ENCODE results near the gene DPCD.
A peak's percentile ranks its signal among the peaks of the same experiment; 100 is the strongest.
"Not testable (repeated sequence)": the region's sequence is repeated elsewhere in the genome, so short reads cannot be mapped to it uniquely, and the experiment has no call there.

Gene DPCD

GRCh38 chr10:101585841-101586240 lies 2.3 kb upstream of the DPCD start:
- DNase-seq (ENCODE audit: low spot score) = no peak

DNA sequence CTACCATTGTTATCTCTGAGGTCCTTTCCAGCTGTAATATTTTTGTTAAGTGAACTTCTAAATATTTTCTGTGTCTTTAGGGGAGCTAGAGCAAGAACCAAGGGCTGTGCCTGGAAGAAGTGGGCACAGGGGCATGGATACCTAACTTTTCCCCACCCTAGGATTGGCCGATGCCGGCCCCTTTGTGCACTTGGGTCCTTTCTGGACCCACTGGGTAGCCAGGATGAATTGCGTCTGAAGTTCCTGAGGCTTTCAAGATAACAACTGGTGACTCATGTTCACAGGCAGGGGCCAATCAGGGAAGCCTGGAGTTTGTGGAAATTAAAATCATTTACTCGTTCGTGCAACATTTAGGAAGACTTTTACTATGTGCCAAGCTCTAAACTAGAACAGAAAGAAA lies 758 bp downstream of the DPCD start:
- peak; percentile 67 for DNase-seq (ENCODE audit: low spot score)

DNA sequence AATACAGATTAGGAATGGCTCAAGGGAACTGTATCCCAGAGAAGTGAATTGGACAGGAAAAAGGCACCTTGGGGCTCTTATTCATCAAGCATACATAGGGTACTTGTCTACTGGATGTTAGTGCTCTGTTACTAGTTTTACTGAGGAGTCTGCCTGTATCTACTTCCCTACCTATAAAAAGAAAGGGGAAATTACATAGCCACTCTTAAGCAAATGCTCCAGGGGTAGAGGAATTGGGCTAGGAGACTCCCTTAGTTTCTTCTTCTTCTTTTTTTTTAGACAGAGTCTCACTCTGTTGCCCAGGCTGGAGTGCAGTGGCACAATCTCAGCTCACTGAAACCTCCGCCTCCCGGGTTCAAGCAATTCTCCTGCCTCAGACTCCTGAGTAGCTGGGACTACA lies 5.2 kb downstream of the DPCD start:
- not testable (repeated sequence) for DNase-seq (ENCODE audit: low spot score)

- no peak for DNase-seq (ENCODE audit: low spot score)
Measured at GRCh38 chr10:101595591-101596433, 7.7 kb downstream of the DPCD start.

DNA sequence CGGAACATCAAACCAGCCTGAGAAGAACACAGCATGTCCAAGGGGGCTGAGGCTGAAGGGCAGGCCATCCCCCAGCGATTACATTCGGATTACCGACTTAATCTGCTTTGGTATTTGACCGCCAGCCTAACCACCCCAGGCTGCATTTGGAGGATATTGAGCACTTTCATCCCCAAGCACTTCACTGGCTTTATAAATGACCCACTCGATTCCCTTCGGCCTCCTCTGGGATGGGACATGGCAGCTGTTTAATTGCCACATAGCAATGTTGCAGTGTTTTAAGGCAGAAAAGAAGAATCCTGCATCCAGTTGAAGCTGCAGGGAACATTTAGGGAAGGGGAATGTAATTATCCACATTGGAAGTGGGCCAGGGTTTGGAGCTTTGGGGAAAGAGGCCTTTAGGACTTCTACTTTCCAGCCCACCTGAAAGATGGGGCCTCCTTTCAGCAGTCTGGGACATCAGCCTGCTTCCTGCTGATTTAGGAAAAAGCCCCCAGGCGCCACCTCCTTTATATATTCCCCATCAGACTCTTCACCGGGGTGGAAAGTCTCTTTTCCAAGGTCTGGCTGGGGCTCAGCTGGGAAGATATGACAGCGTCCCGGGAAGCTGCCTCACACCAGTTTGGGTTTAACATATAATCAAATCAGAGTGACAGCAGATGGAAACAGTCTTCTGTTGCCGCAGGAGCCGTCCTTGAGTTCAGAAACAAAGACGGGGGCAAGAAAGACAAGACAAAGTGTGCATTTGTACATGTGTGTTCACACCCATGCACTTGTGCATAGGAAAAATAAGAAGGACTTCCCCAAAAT lies 9.2 kb downstream of the DPCD start:
- DNase-seq (ENCODE audit: low spot score) = no peak

- DNase-seq (ENCODE audit: low spot score) = peak; percentile 60
Measured at GRCh38 chr10:101601541-101601940, 13.4 kb downstream of the DPCD start.

- peak; percentile 88 for DNase-seq (ENCODE audit: low spot score)
Measured at GRCh38 chr10:101602761-101603398, 14.8 kb downstream of the DPCD start.

GRCh38 chr10:101607124-101607523 lies 19.0 kb downstream of the DPCD start:
- DNase-seq (ENCODE audit: low spot score) = no peak

DNA sequence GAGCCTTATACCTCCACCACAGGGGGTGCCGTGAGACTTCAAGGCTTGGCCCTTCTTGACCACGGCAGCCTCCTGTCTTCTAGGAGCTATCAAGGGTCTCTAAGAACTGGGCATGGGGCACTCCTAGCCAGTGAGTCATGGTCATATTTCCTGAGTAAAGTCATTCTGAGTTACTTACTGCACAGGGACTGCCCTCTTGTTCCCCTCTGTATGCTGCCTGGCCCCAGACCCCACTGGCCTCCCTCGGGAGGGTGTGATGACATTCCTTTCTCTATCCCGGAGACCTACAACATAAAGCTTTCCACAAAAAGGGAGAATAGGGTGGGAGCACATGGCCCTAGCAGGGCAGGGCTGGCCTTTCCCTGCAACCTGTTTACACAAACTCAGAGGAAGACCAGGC lies 21.4 kb downstream of the DPCD start:
- no peak for DNase-seq (ENCODE audit: low spot score)

DNA sequence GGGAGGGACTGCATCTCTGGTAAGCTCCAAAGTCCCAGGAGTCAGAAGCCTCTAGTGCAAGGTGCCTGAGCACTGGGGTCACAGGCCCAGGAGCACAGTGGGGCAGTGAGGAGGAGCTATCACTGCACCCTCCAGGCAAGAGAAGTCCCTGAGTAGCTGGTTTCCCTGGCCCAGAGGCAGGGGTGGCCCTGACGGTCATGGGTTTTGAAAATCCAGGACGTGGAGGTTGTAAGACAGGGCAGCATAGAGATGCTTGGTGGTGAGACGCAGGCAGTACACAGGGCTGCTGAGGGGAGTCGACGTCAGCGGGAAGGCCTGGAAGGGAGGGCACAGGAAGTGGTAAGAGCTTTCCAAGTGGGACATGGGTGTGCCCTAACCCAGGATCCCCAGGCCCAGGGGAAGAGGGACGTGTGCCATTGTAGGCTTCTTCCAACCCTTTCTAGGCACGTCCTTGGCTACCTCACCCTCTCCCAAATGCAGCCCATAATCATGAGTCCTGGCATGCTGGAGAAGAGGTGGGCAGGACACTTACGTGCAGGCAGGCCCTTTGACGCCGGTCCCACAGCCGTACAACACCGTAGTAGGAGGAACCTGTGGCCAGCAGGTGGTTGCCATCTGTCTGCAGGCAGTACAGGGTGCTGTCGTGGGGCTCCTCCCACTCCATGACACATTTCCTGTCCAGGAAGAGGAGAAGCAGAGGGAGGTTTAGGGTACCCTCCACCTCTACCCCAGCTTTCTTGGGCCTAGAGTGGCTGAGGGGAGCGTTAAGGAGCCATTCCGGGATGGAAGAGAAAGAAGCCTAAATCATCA lies 23.2 kb downstream of the DPCD start:
- DNase-seq (ENCODE audit: low spot score) = no peak

- no peak for DNase-seq (ENCODE audit: low spot score)
Measured at GRCh38 chr10:101612086-101612485, 24.0 kb downstream of the DPCD start.

- DNase-seq (ENCODE audit: low spot score) = no peak
Measured at GRCh38 chr10:101612872-101613271, 24.8 kb downstream of the DPCD start.

- no peak for DNase-seq (ENCODE audit: low spot score)
Measured at GRCh38 chr10:101613646-101614045, 25.5 kb downstream of the DPCD start.

DNA sequence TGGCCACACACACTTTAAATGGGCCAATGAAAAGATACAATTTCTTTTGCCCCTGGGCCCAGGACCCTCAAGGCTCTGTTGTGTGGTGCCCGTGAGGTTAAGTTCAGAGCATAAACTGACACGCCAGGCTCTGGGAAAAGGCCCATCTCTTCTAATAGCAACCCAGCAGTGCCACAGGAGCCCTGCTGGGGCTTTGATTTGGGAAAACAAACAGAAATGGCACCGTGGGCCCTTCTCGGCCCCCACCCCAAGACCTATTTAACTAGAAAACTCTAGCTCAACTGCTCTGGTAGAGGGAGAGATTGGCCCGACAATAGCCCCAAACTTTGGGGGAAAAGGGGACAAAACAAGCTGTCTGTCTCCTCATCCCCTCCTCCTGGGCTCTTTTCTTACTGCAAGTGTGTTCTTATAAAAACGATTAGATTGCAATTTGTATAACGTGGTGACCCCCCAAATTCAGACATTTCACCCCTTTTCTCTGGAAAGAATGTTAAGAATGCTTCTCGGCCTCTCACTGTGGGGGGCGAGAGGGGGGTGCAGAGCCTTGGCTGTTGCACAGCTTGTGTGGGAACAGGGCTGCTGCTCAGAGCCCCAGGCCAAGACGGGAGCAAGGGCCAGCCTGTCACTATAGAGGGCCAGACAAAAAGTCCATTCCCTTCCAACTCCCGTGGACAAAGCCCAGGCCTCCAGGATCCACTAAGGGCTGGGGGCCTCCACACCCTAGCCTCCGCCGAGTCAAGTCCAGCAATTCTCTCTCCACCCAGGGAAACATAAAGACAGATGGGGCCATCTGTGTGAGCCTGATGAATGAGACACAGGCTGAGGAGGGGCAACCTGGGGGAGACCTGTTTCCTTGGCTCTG lies 26.8 kb downstream of the DPCD start:
- DNase-seq (ENCODE audit: low spot score) = no peak

- DNase-seq (ENCODE audit: low spot score) = no peak
Measured at GRCh38 chr10:101615525-101616116, 27.5 kb downstream of the DPCD start.

- no peak for DNase-seq (ENCODE audit: low spot score)
Measured at GRCh38 chr10:101616415-101617101, 28.4 kb downstream of the DPCD start.

DNA sequence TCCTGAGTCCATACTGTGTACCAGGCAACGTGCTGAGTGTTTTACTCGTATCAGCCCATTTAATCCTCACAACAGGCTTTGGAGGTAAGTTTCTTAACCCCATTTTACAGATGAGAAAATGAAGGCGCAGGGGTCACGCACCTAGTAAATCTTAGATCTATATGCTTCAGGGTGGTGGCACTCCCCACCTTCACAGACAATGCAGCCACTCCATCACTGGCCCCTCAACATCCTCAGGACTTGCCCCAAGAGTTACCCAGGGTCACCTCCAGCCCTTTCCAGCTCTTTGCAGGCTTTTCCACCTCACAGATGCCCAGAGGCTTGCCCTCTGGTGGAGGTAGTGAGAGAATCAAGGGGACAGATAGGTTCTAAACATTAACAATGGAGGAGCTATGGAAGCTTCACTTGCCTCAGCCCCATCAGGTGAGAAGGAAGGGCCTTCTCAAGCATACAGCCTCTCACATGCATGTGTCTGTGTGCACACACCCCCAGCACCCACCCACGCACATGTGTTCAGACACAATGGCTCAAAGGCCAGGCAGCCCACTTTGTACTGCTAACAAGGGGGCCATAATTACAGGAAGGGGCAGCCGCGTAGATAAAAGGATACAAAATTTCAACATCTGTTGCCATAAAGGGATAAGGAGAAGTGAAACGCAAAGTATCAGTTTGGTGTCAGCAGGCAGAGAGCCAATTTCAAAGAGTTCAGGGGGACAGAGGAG lies 29.1 kb downstream of the DPCD start:
- DNase-seq (ENCODE audit: low spot score) = no peak

DNA sequence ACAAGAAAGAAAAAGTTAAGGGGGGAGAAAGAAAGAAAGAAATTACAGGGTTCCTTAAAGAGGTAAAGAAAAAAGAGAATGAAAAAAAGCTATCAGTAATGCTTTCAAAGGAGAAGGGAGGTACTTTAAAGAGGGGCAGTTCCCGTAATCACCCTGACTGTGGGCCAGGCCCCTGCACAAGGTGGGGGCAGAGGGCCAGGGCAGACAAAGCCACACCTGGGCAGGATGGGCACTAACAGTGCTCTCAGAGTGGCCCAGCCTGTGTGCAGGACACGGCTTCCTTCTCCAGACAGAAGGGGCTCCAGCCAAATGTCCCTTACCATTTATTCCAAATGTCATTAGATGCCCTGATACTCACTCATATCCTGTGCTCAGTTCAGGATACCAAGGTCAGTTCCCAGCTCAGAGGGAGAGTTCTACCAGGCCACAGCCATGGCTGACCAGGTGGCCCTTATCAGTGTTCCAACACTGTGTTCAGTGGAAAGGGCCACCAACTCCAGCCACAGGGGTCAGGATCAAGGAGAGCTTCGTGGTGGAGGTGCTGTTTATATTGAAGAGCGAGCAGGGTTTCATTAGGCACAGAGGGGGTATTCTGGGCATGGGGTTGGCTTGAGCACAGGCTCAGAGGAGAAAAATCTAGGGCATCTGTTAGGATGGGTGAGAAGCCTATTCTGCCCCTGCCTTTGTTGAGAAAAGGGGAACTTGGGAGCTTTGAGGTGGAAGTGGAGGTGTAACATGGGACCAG lies 29.9 kb downstream of the DPCD start:
- DNase-seq (ENCODE audit: low spot score) = no peak

GRCh38 chr10:101618871-101619270 lies 30.8 kb downstream of the DPCD start:
- no peak for DNase-seq (ENCODE audit: low spot score)

Measured in hematopoietic multipotent progenitor cell treated with erythropoietin and hydrocortisone succinate and interleukin-3 and kit ligand, for 15 days (in vitro differentiated cells).